GM23338 (cell line): ENCODE results near the gene CLTRN.

Experiments used
- CTCF ChIP-seq, 2 experiments: fragments of 200-600 bp in 1 of 2; sonication (generic) in 1 of 2; conservative IDR thresholded peaks; 2 replicates each; pipeline versions ENCODE4 v1.5.1 to v1.6.1; 2016 to 2017; ENCODE audit warnings: antibody characterized with exemption in 2 of 2, low read depth in 2 of 2, mild to moderate bottlenecking in 2 of 2, moderate library complexity in 1 of 2
- EZH2 ChIP-seq: fragments of 200-600 bp; sonication (generic); IDR thresholded peaks from one replicate; pipeline ENCODE4 v1.8.0; 2017; ENCODE audit warnings: antibody characterized with exemption, mild to moderate bottlenecking, low read depth; ENCODE audit not compliant: unreplicated experiment
- JUNB ChIP-seq: IDR thresholded peaks from one replicate; pipeline ENCODE4 v1.6.1; 2016; ENCODE audit warnings: antibody characterized with exemption; ENCODE audit not compliant: unreplicated experiment
- POLR2AphosphoS5 ChIP-seq: IDR thresholded peaks from 2 replicates; pipeline ENCODE4 v1.6.1; 2016; ENCODE audit warnings: antibody characterized with exemption, low read depth
- REST ChIP-seq: IDR thresholded peaks from one replicate; pipeline ENCODE4 v1.6.1; 2018; ENCODE audit warnings: antibody characterized with exemption; ENCODE audit not compliant: unreplicated experiment
- STAT1 ChIP-seq: IDR thresholded peaks from one replicate; pipeline ENCODE4 v1.6.1; 2016; ENCODE audit warnings: antibody characterized with exemption; ENCODE audit not compliant: unreplicated experiment
- ZNF114 ChIP-seq: fragments of 250-450 bp; sonication (Bioruptor Pico); IDR thresholded peaks from 2 replicates; pipeline ENCODE4 v1.5.0; 2020; ENCODE audit warnings: mild to moderate bottlenecking, moderate library complexity

- TF ChIP-seq CTCF (conservative IDR thresholded peaks at IDR 0.05; ENCODE audit: low read depth in 2 of 2): no peak
- no peak for TF ChIP-seq STAT1
- TF ChIP-seq POLR2AphosphoS5: no peak
- no peak for TF ChIP-seq REST
- no peak for TF ChIP-seq JUNB
- no peak for TF ChIP-seq ZNF114 (CRISPR knock-in tag)
- TF ChIP-seq EZH2: no peak
Measured at GRCh38 chrX:15694941-15695451, 30.4 kb upstream of the CLTRN start.
